ENCODE data around the gene CHCT1. TPM values are rescaled to one million over a fixed set of nuclear protein-coding genes. Genes with fewer than 3 reads are reported as not detected.
"Not testable (repeated sequence)": the region's sequence is repeated elsewhere in the genome, so short reads cannot be mapped to it uniquely, and the experiment has no call there.

The CHCT1 gene
- total and polyA plus RNA-seq, 2 donors from 2014 or later, result not detected

GRCh38 chr17:60426596-60426995 lies 4.3 kb downstream of the CHCT1 start:
- Histone ChIP-seq H3K27me3 (ENCODE audit: control insufficient read depth, insufficient read depth, low read length) (no peaks in the 10 kb centered on the region), H3K27ac (ENCODE audit: low read depth in 2 of 2, low read length in 2 of 2) (no peak overlapping the region), H3K4me3 (ENCODE audit: low read length in 3 of 3) (no peak overlapping the region), H3K4me1 (ENCODE audit: control insufficient read depth in 2 of 3, insufficient read depth in 2 of 3, low read depth in 1 of 3, low read length in 3 of 3) (peaks cover 0 to 2% (median 0%) of the 10 kb centered on the region in 3 donors), H3K9me3 (ENCODE audit: control insufficient read depth in 2 of 3, insufficient read depth in 1 of 3, low read length in 3 of 3) (no peaks in the 10 kb centered on the region), H3K9ac (ENCODE audit: low read length in 3 of 3) (no peak overlapping the region), H3K36me3 (ENCODE audit: control insufficient read depth in 2 of 3, insufficient read depth in 3 of 3, low read length in 3 of 3) (no peaks in the 10 kb centered on the region)
- no peak for TF ChIP-seq CTCF (IDR thresholded peaks at IDR 0.05; ENCODE audit: borderline replicate concordance, extremely low read depth, insufficient read depth)
- DNase-seq (peak in 1 of 5 donors; percentile 72), FAIRE-seq (no peak)
- intact Hi-C loops (cut with DNase I), result no loop called here

- DNase-seq; FAIRE-seq; H3K9ac ChIP-seq (ENCODE audit: low read length in 3 of 3); H3K4me1 ChIP-seq (ENCODE audit: control insufficient read depth in 2 of 3, insufficient read depth in 2 of 3, low read depth in 1 of 3, low read length in 3 of 3); H3K9me3 ChIP-seq (ENCODE audit: control insufficient read depth in 2 of 3, insufficient read depth in 1 of 3, low read length in 3 of 3); H3K4me3 ChIP-seq (ENCODE audit: low read length in 3 of 3); H3K27ac ChIP-seq (ENCODE audit: low read depth in 2 of 2, low read length in 2 of 2); H3K27me3 ChIP-seq (ENCODE audit: control insufficient read depth, insufficient read depth, low read length); intact Hi-C loops (cut with DNase I); H3K36me3 ChIP-seq (ENCODE audit: control insufficient read depth in 2 of 3, insufficient read depth in 3 of 3, low read length in 3 of 3): not testable (repeated sequence)
Measured at GRCh38 chr17:60428491-60428890, 6.2 kb downstream of the CHCT1 start.

- intact Hi-C loops (cut with DNase I); DNase-seq; H3K9ac ChIP-seq (ENCODE audit: low read length in 3 of 3); FAIRE-seq; H3K4me1 ChIP-seq (ENCODE audit: control insufficient read depth in 2 of 3, insufficient read depth in 2 of 3, low read depth in 1 of 3, low read length in 3 of 3); H3K4me3 ChIP-seq (ENCODE audit: low read length in 3 of 3); H3K27me3 ChIP-seq (ENCODE audit: control insufficient read depth, insufficient read depth, low read length); H3K36me3 ChIP-seq (ENCODE audit: control insufficient read depth in 2 of 3, insufficient read depth in 3 of 3, low read length in 3 of 3); H3K9me3 ChIP-seq (ENCODE audit: control insufficient read depth in 2 of 3, insufficient read depth in 1 of 3, low read length in 3 of 3); H3K27ac ChIP-seq (ENCODE audit: low read depth in 2 of 2, low read length in 2 of 2): not testable (repeated sequence)
Measured at GRCh38 chr17:60430561-60430960, 8.3 kb downstream of the CHCT1 start.

GRCh38 chr17:60433021-60433997 lies 11.0 kb downstream of the CHCT1 start:
- H3K27ac ChIP-seq (ENCODE audit: low read depth in 2 of 2, low read length in 2 of 2); DNase-seq; H3K4me3 ChIP-seq (ENCODE audit: low read length in 3 of 3); intact Hi-C loops (cut with DNase I); H3K9me3 ChIP-seq (ENCODE audit: control insufficient read depth in 2 of 3, insufficient read depth in 1 of 3, low read length in 3 of 3); H3K9ac ChIP-seq (ENCODE audit: low read length in 3 of 3); H3K27me3 ChIP-seq (ENCODE audit: control insufficient read depth, insufficient read depth, low read length); FAIRE-seq; H3K4me1 ChIP-seq (ENCODE audit: control insufficient read depth in 2 of 3, insufficient read depth in 2 of 3, low read depth in 1 of 3, low read length in 3 of 3); H3K36me3 ChIP-seq (ENCODE audit: control insufficient read depth in 2 of 3, insufficient read depth in 3 of 3, low read length in 3 of 3): not testable (repeated sequence)

Measured in kidney (tissue), 14 donors.